RKO (cell line): ENCODE data around the gene THAP2.

Experiments
- DNase-seq: peaks from one replicate; pipeline ENCODE4 v3.0.0-alpha.2; 2016; ENCODE audit warnings: low spot score

THAP2 gene

GRCh38 chr12:71703206-71703605 is 39.1 kb downstream of the THAP2 start:
- DNase-seq, result no peak

- no peak for DNase-seq
Measured at GRCh38 chr12:71704920-71705319, 40.8 kb downstream of the THAP2 start.

GRCh38 chr12:71708658-71709057 is 44.6 kb downstream of the THAP2 start:
- DNase-seq, result no peak

- peak; percentile 93 for DNase-seq
Measured at GRCh38 chr12:71710276-71711125, 46.4 kb downstream of the THAP2 start.

GRCh38 chr12:71718611-71719010 is 54.5 kb downstream of the THAP2 start:
- no peak for DNase-seq

- no peak for DNase-seq
Measured at GRCh38 chr12:71719647-71720370, 55.7 kb downstream of the THAP2 start.

- no peak for DNase-seq
Measured at GRCh38 chr12:71721783-71722505, 57.8 kb downstream of the THAP2 start.

GRCh38 chr12:71725011-71725410 is 60.9 kb downstream of the THAP2 start:
- no peak for DNase-seq

- DNase-seq, result no peak
Measured at GRCh38 chr12:71726548-71726947, 62.4 kb downstream of the THAP2 start.

- no peak for DNase-seq
Measured at GRCh38 chr12:71727958-71728357, 63.9 kb downstream of the THAP2 start.
